MM.1S (cell line): Measurements from ENCODE around the gene SLC4A1AP.

Experiments
- CTCF ChIP-seq: fragments of 300-600 bp; sonication (generic); IDR thresholded peaks from 2 replicates; pipeline ENCODE4 v1.5.1; 2016; ENCODE audit warnings: antibody characterized with exemption, low read length, mixed read lengths
- EZH2phosphoT487 ChIP-seq: fragments of 300-600 bp; sonication (generic); IDR thresholded peaks from 2 replicates; pipeline ENCODE4 v1.6.1; 2018; ENCODE audit warnings: antibody characterized with exemption, low read length

- TF ChIP-seq CTCF (no peak), EZH2phosphoT487 (no peak)
These were observed 23.5 kb downstream of the SLC4A1AP start for GRCh38 chr2:27687232-27687631.
